Measurements from ENCODE around the gene RNU6-7.

The RNU6-7 gene

GRCh38 chr14:32201816-32202490 lies at the start of gene RNU6-7:
TSS of gene RNU6-7 (plus strand) at chr14:32202045.
- no peak for DNase-seq

GRCh38 chr14:32166029-32166428 lies 35.8 kb upstream of the RNU6-7 start:
- DNase-seq = no peak

- no peak for DNase-seq
These were observed 34.9 kb upstream of the RNU6-7 start for GRCh38 chr14:32166924-32167323.

- DNase-seq = no peak
These were observed 33.9 kb upstream of the RNU6-7 start for GRCh38 chr14:32167907-32168306.

GRCh38 chr14:32169191-32169590 lies 32.7 kb upstream of the RNU6-7 start:
- DNase-seq = no peak

DNA sequence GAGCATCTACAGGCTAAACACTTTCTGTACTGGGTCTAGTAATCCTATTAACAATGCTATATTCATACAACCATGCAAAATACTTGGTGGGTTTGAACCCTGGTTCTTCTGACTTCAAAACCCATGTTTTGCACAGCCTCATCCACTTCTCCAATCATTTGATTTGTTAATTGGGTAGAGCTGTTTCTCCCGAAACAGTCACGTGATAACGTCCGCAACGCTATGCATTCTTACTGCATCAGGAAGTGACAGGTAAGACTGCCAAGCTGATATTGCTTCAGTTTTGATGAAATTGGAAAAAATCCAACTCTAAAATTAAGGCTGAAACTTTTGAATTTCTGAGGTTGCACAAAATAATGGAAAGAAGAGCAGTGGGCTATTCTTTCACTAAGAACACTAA lies 30.4 kb upstream of the RNU6-7 start:
- no peak for DNase-seq

DNA sequence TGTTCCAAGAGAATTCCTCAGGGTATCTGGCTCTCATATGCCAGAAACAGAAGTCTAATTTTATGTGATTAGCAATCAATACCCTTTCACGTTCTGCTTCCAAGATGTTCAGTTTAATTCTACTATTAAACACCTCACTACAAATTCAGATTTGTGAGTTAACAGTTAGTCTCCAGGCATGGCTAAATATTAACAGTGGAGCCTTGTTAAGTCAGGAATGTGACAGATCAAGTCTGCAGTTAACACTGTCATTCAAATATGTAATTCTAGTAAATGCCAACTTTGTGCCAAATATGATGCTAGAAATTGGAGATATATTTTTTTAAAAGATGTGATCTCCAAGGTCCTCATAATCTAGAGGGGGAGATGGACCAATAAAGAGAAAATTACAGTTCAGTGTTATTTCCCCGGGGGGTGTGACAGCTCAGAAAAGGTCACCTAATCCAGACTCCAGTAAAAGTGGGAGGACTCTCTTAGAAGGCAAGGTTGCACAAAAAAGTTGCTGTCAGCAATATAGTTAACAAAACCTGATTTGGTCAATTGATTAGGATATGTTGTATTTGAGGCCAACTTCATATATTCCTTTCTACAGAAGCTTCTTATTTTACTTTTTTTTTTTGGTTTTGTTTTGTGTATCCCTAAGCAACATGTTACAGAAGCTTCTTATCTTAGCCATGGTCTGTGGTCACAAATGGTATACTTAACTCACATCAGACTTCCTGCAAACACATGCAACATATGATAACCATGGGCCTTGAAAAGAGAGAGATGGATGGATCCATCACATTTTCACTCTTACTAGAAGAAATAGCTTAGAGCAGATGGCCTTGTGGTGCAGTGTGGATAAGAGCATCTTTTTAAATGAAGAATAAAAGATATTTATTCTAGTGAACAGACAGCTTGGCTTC lies 18.4 kb upstream of the RNU6-7 start:
- no peak for DNase-seq

DNA sequence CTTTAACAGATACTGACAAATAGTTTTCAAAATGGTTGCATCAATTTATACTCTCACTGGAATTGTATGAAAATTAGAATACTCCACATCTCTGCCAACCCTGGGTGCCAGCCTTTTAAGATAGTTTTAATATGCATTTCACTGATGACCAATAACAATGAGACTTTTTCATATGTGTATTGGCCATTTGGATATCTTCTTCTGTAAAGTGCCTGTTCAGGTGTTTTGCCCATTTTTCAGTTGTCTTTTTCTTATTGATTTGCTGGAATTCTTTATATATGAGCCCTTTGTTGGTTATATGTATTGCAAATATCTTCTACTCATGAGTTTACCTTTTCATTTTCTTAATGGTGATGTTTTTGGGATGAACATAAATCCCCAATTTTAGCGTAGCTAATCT lies 16.7 kb upstream of the RNU6-7 start:
- no peak for DNase-seq

DNA sequence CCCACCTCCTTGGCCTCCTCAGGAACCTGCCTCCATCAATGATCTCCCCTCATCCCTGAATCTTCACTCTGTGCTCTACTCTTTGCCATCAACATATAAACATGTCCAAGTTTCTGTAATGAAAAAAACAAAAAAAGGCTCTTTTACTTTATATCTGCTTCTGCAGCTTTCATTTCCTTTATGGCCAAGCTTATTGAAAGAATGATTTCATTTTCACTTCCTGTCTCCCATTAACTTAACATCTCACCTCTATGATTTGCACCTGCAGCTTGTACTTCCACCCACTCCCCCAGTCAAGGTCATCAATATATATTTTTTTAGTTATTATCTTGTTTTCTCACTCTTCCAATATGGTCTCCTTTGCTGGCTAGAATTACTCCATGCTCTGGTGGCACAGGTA lies 15.6 kb upstream of the RNU6-7 start:
- no peak for DNase-seq

- DNase-seq = no peak
These were observed 12.0 kb upstream of the RNU6-7 start for GRCh38 chr14:32189811-32190210.

DNA sequence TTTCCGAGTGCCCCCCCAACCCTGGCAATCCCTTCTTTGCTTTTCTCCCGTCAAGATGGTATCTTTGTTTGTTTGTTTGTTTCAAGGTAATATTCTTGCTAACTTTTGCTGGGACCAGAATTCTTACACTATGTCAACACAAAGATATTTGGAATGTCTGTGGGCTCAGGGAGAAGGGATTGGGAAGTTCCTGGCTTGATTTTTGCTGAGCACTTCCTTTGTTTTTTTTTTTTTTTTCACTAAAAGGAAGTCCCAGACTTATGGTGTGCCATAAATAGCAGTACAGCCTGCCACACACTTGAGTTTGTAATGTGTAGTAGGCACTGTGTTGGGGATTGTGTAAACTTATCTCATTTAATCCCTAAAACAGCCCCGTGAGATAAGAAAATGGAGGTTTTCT lies 11.2 kb upstream of the RNU6-7 start:
- DNase-seq = no peak

- DNase-seq = no peak
These were observed 9.0 kb upstream of the RNU6-7 start for GRCh38 chr14:32192712-32193373.

GRCh38 chr14:32193532-32193931 lies 8.3 kb upstream of the RNU6-7 start:
- DNase-seq = no peak

GRCh38 chr14:32195636-32196035 lies 6.2 kb upstream of the RNU6-7 start:
- DNase-seq = no peak

DNA sequence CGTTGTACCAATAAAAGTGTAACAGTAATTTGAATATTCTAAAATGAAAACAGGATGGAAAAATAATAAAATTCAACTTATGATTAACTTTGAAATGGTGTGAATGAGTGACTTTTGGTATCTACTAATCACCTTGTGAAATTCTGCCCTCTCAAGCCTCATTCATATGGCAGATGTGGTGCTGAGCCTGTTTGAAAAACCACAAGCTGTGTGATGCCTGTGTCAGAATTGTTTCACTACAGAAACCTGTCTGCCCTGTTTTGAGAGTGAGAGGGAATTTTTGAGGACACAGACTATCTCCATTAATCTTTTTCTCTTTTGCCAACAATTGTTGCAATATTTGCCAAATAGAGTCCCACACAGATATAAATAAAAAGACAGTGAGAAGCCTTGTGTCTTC lies 3.9 kb upstream of the RNU6-7 start:
- DNase-seq = no peak

- DNase-seq = no peak
These were observed 1.3 kb upstream of the RNU6-7 start for GRCh38 chr14:32200368-32201192.

DNA sequence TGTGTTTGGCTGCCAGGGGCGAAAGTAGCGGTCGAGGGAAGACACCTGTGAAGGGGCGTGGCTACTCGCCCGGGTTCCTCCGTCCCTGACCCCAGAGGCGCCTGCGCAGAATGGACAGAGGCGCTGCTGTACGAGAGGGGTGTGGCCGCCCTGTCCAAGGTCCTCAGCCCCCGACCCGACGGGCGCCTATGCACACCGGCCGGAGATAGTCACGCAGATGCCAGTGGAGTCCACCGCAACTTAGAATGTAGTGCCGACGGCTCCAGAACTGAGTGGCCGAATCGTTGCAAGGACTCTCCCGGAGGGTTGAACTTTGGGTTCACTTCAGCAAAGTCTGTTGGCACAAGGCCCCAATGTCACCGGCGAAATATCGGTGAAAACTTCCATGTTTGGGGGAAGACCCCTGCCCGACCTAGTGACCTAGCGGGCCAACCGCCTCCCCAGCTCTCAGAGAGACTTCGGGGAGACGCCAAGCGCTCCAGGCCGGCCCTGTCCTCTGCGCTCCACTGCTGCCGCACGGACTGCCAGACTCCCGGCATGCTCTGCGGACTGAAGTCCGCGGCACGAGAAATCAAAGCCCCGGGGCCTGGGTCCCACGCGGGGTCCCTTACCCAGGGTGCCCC lies 541 bp upstream of the RNU6-7 start:
- peak; percentile 50 for DNase-seq

DNA sequence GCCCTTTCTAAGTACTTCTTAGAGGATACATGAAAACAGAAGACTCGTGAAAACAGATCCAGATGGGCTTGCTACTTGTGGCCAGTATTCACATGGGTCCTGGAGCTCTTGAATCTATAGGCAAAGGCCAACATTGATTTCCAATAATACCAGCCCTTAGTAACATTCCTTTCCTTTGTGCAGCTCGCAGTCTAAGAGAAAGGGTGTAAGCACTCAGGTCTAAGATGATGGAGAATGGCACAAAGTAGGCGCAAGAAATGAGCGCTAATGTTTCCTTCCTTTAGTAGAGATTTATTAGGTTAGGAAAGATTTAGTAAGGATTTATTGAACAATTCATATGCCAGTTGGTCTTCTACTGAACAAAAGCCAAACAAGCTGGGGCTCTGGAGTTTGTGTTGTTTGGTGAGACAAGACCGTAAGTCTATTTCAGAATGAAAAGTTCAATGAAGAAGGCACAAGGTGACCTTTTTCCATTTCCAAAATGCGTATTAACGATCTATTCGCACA lies 699 bp downstream of the RNU6-7 start:
- no peak for DNase-seq

DNA sequence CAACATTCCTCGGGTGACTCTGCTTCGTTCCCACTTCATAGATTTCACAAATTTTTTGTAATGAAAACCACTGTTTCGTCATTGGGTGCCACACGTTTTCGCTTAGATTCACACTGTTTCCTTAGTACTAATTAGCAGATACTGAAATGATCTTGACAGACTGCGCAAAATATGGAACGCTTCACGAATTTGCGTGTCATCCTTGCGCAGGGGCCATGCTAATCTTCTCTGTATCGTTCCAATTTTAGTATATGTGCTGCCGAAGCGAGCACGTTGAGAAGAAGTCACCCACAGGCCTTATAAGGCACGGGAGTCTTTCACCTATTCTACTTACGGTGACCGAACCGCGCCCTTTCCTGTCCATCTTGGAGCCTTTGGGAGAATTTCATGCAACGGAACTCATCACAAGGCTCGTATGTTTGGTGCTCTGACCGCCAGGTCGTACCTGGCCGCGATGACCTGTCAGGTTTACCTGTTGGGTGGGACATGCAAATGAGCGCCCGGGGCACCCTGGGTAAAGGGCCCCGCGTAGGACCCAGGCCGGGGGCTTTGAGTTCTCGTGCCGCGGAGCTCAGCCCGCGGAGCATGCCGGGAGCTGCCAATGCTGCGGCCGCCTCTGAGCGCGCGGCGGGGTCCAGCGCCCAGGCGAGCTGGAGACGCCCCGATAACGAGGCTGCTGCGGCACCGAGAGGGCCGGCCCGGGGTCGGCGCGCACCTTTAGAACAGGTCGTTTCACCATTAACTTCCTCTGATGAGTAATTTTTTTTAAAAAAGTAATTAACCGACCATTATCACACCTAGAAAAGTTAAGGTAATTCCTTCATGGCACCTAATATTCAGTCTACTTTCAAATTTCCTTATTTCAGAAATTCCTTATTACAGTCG lies 1.4 kb downstream of the RNU6-7 start, which contains the start of gene RNU6-8:
Gene RNU6-8, minus strand, starts transcription at position 272 of the 885 bp plus-strand sequence.
- peak; percentile 95 for DNase-seq

GRCh38 chr14:32203928-32204357 lies 2.1 kb downstream of the RNU6-7 start:
- DNase-seq = no peak

GRCh38 chr14:32205554-32205953 lies 3.7 kb downstream of the RNU6-7 start:
- no peak for DNase-seq
